GM13977 (cell line): ENCODE results near the gene CACNA1G.

ENCODE experiments used
- DNase-seq: peaks from one replicate; pipeline ENCODE4 v3.0.0; 2012; ENCODE audit warnings: low spot score
- CTCF ChIP-seq: IDR thresholded peaks from 2 replicates; pipeline ENCODE4 v1.5.1; 2012; ENCODE audit warnings: mild to moderate bottlenecking, control low read depth; ENCODE audit not compliant: insufficient read depth; ENCODE audit errors: extremely low read depth, missing control alignments
- in situ Hi-C: fragments of 300-500 bp; cut with MboI; formaldehyde crosslinking; loops from one replicate; pipeline ENCODE4 v1.12.0; 2022; ENCODE audit warnings: low sequenced_read_pairs, low pct_unique_long_range_greater_than_20kb, mixed read lengths, inconsistent platforms; ENCODE audit not compliant: unreplicated experiment

CACNA1G gene

GRCh38 chr17:50676065-50676975 is 115.8 kb downstream of the CACNA1G start:
- DNase-seq, result no peak
- TF ChIP-seq CTCF, result no peak
- in situ Hi-C loops, result no loop called here
